ENCODE data around the gene HSPA1A. TPM values are rescaled to one million over a fixed set of nuclear protein-coding genes. Genes with fewer than 3 reads are reported as not detected.
"Not testable (repeated sequence)": the region's sequence is repeated elsewhere in the genome, so short reads cannot be mapped to it uniquely, and the experiment has no call there.

HSPA1A gene
- total RNA-seq, 1 donor from 2014 or later, result 67.0 TPM

DNA sequence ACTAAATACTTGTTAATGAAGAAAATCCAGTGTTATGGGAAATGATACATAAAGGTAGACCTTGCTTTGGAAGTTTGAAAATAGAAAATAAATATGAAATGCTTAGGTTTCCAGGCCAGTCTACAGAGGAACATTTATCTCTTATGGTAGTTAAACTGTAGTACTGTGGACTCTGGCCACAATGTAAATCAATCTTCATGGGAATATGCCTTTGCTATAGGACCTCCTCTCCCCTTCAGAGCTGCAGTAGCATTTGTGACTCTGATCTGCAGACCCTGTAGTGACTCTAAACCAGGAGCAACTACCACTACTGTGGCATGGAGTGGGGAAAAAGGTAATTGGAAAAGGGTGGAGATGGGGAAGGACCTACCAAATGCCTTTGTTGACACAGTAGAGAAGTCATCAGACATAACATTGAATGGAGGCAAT lies 4.5 kb downstream of the HSPA1A start:
- H3K4me3 ChIP-seq (ENCODE audit: low read depth, low read length), result no peak overlapping the region
- H3K36me3 ChIP-seq (ENCODE audit: control insufficient read depth, insufficient read depth, low read length), result no peaks in the 10 kb centered on the region
- no peak for DNase-seq (ENCODE audit: low read depth)
- H3K27me3 ChIP-seq (ENCODE audit: control insufficient read depth, insufficient read depth, low read length), result no peaks in the 10 kb centered on the region
- TF ChIP-seq, protein P1, sequence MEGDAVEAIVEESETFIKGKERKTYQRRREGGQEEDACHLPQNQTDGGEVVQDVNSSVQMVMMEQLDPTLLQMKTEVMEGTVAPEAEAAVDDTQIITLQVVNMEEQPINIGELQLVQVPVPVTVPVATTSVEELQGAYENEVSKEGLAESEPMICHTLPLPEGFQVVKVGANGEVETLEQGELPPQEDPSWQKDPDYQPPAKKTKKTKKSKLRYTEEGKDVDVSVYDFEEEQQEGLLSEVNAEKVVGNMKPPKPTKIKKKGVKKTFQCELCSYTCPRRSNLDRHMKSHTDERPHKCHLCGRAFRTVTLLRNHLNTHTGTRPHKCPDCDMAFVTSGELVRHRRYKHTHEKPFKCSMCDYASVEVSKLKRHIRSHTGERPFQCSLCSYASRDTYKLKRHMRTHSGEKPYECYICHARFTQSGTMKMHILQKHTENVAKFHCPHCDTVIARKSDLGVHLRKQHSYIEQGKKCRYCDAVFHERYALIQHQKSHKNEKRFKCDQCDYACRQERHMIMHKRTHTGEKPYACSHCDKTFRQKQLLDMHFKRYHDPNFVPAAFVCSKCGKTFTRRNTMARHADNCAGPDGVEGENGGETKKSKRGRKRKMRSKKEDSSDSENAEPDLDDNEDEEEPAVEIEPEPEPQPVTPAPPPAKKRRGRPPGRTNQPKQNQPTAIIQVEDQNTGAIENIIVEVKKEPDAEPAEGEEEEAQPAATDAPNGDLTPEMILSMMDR (IDR thresholded peaks at IDR 0.05; ENCODE audit: insufficient read depth, low read length, poor library complexity, severe bottlenecking), result no peak

DNA sequence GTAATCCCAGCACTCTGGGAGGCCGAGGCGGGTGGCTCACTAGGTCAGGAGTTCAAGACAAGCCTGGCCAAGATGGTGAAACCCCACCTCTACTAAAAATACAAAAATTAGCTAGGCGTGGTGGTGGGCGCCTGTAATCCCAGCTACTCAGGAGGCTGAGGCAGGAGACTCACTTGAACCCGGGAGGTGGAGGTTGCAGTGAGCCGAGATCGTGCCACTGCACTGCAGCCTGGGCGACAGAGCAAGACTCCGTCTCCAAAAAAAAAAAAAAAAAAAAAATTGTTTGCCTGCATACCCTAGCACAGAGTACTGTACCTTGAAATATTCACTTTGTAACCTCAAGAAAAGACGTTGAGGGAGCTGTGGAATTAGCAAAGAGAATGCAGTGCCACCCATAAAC lies 5.1 kb downstream of the HSPA1A start:
- not testable (repeated sequence) for H3K4me3 ChIP-seq (ENCODE audit: low read depth, low read length); H3K36me3 ChIP-seq (ENCODE audit: control insufficient read depth, insufficient read depth, low read length); DNase-seq (ENCODE audit: low read depth); H3K27me3 ChIP-seq (ENCODE audit: control insufficient read depth, insufficient read depth, low read length)

DNA sequence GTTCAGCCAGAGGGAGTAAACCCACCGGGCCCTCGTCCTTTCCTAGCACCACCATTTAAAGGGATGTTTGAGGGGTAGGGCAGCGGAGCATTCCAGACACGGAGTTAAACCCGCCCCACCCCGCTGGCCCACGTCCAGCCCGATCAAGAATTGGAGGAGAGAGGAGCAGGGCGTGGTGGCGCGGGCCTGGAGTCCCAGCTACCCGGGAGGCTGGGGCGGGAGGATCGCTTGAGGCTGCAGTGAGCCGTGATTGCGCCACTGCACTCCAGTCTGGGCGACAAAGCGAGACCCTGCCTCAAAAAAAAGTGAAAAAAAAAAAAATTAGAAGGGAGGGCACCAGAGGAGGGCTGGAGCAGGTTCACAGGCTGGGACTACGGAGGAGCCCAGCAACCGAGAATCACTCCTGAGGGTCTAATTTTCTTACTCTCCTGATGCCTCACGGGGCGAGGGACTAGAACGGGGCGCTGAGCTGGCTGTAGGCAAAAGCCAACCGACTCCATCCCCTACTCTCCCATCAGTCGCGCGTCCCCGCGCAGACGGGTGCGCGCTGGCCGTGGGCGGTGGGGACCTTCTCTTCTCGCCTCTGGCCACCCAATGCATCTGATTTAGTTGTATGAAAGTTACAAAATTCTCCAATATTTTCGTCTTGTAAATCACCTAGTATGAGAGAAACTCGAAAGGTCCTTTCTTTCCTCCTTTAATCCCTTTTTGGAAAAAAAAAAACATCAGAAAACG lies 6.1 kb downstream of the HSPA1A start:
- TF ChIP-seq, protein P1 (IDR thresholded peaks at IDR 0.05; ENCODE audit: insufficient read depth, low read length, poor library complexity, severe bottlenecking), result no peak
- no peaks in the 10 kb centered on the region for H3K36me3 ChIP-seq (ENCODE audit: control insufficient read depth, insufficient read depth, low read length)
- H3K27me3 ChIP-seq (ENCODE audit: control insufficient read depth, insufficient read depth, low read length), result no peaks in the 10 kb centered on the region
- DNase-seq (ENCODE audit: low read depth), result no peak
- peak overlapping the region; percentile 31 for H3K4me3 ChIP-seq (ENCODE audit: low read depth, low read length)

DNA sequence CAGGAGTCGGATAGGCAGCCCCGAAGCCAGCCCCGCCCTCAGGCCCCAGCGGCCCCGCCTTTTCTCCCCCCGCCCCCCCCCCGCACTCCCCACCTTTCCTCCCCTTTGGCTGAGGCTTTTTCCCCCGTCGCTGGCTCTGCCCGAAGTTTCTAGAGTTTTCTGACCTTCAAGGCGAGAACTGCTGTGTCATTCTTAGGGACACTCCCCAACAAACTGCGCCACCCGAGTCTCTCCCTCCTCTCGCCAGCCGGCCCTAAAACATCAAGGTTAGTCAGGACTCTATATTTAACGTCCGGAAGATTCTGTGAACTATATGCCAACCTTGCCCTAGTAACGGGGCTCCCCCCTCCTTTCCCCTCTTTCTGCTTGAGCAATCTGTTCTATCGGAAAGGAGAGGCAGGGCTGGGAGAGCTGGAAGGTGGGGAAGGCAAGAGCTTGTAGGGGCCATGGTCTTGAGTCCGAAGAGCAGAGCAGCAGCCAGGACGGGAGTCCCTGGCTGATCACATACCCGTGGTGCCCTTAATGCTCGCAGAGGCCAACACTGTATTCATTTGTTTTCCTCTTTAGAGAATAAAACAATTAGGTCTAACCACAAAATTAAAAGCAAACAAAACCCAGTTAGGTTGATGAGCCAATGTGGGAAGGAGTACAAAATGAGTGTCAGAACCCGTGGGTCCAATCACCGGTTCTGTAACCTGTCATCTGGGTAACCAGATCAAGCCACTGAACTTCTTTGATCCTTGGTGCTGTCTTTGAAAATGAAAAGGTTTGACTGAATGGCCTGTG lies 6.9 kb downstream of the HSPA1A start:
- Histone ChIP-seq H3K27me3 (ENCODE audit: control insufficient read depth, insufficient read depth, low read length) (no peaks in the 10 kb centered on the region), H3K4me3 (ENCODE audit: low read depth, low read length) (peak overlapping the region; percentile 31), H3K36me3 (ENCODE audit: control insufficient read depth, insufficient read depth, low read length) (no peaks in the 10 kb centered on the region)
- no peak for DNase-seq (ENCODE audit: low read depth)
- TF ChIP-seq, protein P1 (IDR thresholded peaks at IDR 0.05; ENCODE audit: insufficient read depth, low read length, poor library complexity, severe bottlenecking), result no peak

DNA sequence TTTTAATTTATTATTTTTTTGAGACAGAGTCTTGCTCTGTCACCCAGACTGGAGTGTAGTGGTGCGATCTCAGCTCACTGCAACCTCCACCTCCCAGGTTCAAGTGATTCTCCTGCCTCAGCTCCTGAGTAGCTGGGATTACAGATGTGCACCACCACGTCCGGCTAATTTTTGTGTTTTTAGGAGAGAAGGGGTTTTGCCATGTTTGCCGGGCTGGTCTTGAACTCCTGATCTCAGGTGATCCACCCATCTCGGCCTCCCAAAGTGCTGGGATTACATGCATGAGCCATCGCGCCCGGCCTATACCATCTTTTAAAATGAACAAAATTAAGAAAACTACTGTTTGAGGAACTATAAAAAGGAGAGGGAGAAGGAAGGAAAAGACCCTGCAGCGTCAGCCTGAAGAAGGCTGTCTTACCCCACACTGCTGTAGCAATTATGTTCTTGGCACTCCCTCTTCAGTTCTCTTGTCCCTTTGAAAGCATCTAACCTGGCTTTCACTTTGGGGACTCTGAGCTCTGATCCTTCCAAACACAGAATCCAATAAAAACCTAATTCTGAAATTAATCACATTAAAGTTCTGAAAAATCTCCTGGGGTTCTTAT lies 8.4 kb downstream of the HSPA1A start:
- H3K4me3 ChIP-seq (ENCODE audit: low read depth, low read length); H3K36me3 ChIP-seq (ENCODE audit: control insufficient read depth, insufficient read depth, low read length): not testable (repeated sequence)

DNA sequence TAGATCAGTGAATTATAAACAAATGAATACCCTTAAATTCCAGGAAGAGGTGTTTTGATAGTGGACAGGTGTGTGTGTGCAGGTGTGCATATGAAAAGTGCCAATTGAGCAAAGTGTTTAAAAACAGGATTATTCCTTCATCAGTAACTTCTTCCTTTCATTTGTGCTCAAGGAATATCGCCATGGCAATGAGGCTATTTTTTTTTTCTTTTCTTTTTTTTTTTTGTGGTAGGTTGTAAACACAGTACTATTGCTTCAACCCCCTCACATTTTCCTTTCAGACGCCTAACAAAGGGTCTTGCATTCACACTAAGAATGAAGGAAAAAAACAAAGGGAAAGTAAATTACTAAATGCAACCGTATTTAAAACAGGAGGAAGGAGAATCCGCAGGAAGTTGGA lies 10.2 kb downstream of the HSPA1A start:
- DNase-seq (ENCODE audit: low read depth), result no peak
- Histone ChIP-seq H3K36me3 (ENCODE audit: control insufficient read depth, insufficient read depth, low read length) (no peaks in the 10 kb centered on the region), H3K4me3 (ENCODE audit: low read depth, low read length) (no peak overlapping the region), H3K27me3 (ENCODE audit: control insufficient read depth, insufficient read depth, low read length) (no peaks in the 10 kb centered on the region)
- TF ChIP-seq, protein P1 (IDR thresholded peaks at IDR 0.05; ENCODE audit: insufficient read depth, low read length, poor library complexity, severe bottlenecking), result no peak

More for the DNA sequence above, 8.4 kb downstream of the HSPA1A start:
- H3K27me3 ChIP-seq (ENCODE audit: control insufficient read depth, insufficient read depth, low read length); DNase-seq (ENCODE audit: low read depth): not testable (repeated sequence)
